ENCODE results near the gene SYNE1.

SYNE1 gene

GRCh38 chr6:152596726-152597125, 40.4 kb downstream of the SYNE1 start:
- H3K4me3 ChIP-seq (ENCODE audit: low read length), result no peak overlapping the region
- no peak for TF ChIP-seq CTCF (conservative IDR thresholded peaks at IDR 0.05; ENCODE audit: low read depth, low read length)
- no peak for DNase-seq (ENCODE audit: low read depth)

GRCh38 chr6:152595499-152595898, 41.7 kb downstream of the SYNE1 start:
- TF ChIP-seq CTCF (conservative IDR thresholded peaks at IDR 0.05; ENCODE audit: low read depth, low read length), result peak; percentile 61
- DNase-seq (ENCODE audit: low read depth), result no peak
- H3K4me3 ChIP-seq (ENCODE audit: low read length), result no peak overlapping the region

GRCh38 chr6:152594701-152595100, 42.5 kb downstream of the SYNE1 start:
- H3K4me3 ChIP-seq (ENCODE audit: low read length), result no peak overlapping the region
- no peak for DNase-seq (ENCODE audit: low read depth)
- no peak for TF ChIP-seq CTCF (conservative IDR thresholded peaks at IDR 0.05; ENCODE audit: low read depth, low read length)

- no peak for TF ChIP-seq CTCF (conservative IDR thresholded peaks at IDR 0.05; ENCODE audit: low read depth, low read length)
- no peak overlapping the region for H3K4me3 ChIP-seq (ENCODE audit: low read length)
- no peak for DNase-seq (ENCODE audit: low read depth)
Observed at GRCh38 chr6:152588456-152588855, 48.7 kb downstream of the SYNE1 start.

- no peak overlapping the region for H3K4me3 ChIP-seq (ENCODE audit: low read length)
- no peak for DNase-seq (ENCODE audit: low read depth)
- TF ChIP-seq CTCF (conservative IDR thresholded peaks at IDR 0.05; ENCODE audit: low read depth, low read length), result no peak
Observed at GRCh38 chr6:152587473-152587872, 49.7 kb downstream of the SYNE1 start.

GRCh38 chr6:152585236-152585635, 51.9 kb downstream of the SYNE1 start:
- H3K4me3 ChIP-seq (ENCODE audit: low read length), result no peak overlapping the region
- no peak for DNase-seq (ENCODE audit: low read depth)
- TF ChIP-seq CTCF (conservative IDR thresholded peaks at IDR 0.05; ENCODE audit: low read depth, low read length), result no peak

- no peak for TF ChIP-seq CTCF (conservative IDR thresholded peaks at IDR 0.05; ENCODE audit: low read depth, low read length)
- DNase-seq (ENCODE audit: low read depth), result no peak
- no peak overlapping the region for H3K4me3 ChIP-seq (ENCODE audit: low read length)
Observed at GRCh38 chr6:152583888-152584287, 53.3 kb downstream of the SYNE1 start.

Measured in retinal pigment epithelial cell (primary cell).